GM18505 (cell line): Measurements from ENCODE around the gene MPV17.
"Not testable (repeated sequence)": the region's sequence is repeated elsewhere in the genome, so short reads cannot be mapped to it uniquely, and the experiment has no call there.

ENCODE experiments used
- ATAC-seq: cut with Tn5 transposase; IDR thresholded peaks from one replicate; pipeline ENCODE4 v1.9.1; 2021; ENCODE audit not compliant: unreplicated experiment
- POLR2A ChIP-seq: IDR thresholded peaks from 4 replicates; pipeline ENCODE4 v1.6.1; 2011; ENCODE audit warnings: borderline replicate concordance; ENCODE audit not compliant: insufficient read depth, insufficient read length; ENCODE audit errors: extremely low read depth

The MPV17 gene

GRCh38 chr2:27351802-27352598 lies 29.1 kb upstream of the MPV17 start:
- TF ChIP-seq POLR2A: no peak
- ATAC-seq: no peak

- no peak for TF ChIP-seq POLR2A
- no peak for ATAC-seq
Observed at GRCh38 chr2:27350106-27350693, 27.3 kb upstream of the MPV17 start.

- no peak for TF ChIP-seq POLR2A
- ATAC-seq: no peak
Observed at GRCh38 chr2:27347641-27348040, 24.7 kb upstream of the MPV17 start.

- no peak for ATAC-seq
- TF ChIP-seq POLR2A: no peak
Observed at GRCh38 chr2:27336173-27336572, 13.3 kb upstream of the MPV17 start.

- no peak for TF ChIP-seq POLR2A
- ATAC-seq: no peak
Observed at GRCh38 chr2:27335311-27335710, 12.4 kb upstream of the MPV17 start.

GRCh38 chr2:27324720-27325119 lies 1.8 kb upstream of the MPV17 start:
- no peak for TF ChIP-seq POLR2A
- ATAC-seq: no peak

GRCh38 chr2:27323596-27324285 lies 844 bp upstream of the MPV17 start:
- TF ChIP-seq POLR2A: no peak
- no peak for ATAC-seq

GRCh38 chr2:27322301-27322765 lies 564 bp downstream of the MPV17 start:
- ATAC-seq: peak; percentile 32
- no peak for TF ChIP-seq POLR2A

- TF ChIP-seq POLR2A: no peak
- ATAC-seq: no peak
Observed at GRCh38 chr2:27320958-27321543, 1.8 kb downstream of the MPV17 start.

GRCh38 chr2:27319839-27320238 lies 3.1 kb downstream of the MPV17 start:
- not testable (repeated sequence) for ATAC-seq

GRCh38 chr2:27316655-27317412 lies 6.1 kb downstream of the MPV17 start:
- ATAC-seq: no peak

GRCh38 chr2:27315122-27315521 lies 7.8 kb downstream of the MPV17 start:
- no peak for ATAC-seq
- no peak for TF ChIP-seq POLR2A

More at GRCh38 chr2:27316655-27317412, 6.1 kb downstream of the MPV17 start:
- TF ChIP-seq POLR2A: no peak

GRCh38 chr2:27314709-27315108 lies 8.2 kb downstream of the MPV17 start:
- no peak for TF ChIP-seq POLR2A
- no peak for ATAC-seq
